Upper lobe of left lung (tissue), 6 donors: ENCODE measurements around the gene ETS1. TPM values are rescaled to one million over a fixed set of nuclear protein-coding genes. Genes with fewer than 3 reads are reported as not detected.

Experiments used
- ATAC-seq, 2 donors: fragments of 200-7000 bp; cut with Tn5 transposase; one replicate each; pipeline ENCODE4 v1.9.1; 2022; ENCODE audit warnings: mild to moderate bottlenecking in 2 of 2, moderate library complexity in 2 of 2; ENCODE audit not compliant: low FRiP score in 2 of 2
- DNase-seq, 2 donors: peaks; one replicate each; pipeline ENCODE4 v3.0.0-alpha.2; 2019 to 2020
- H3K27ac ChIP-seq, 4 donors: fragments of 200-600 bp; sonication (generic); one replicate each; pipeline ENCODE4 v1.5.1; 2016 to 2019
- H3K27me3 ChIP-seq, 4 donors: fragments of 200-600 bp; sonication (generic); one replicate each; pipeline ENCODE4 v1.5.1; 2017 to 2019
- H3K36me3 ChIP-seq, 4 donors: fragments of 200-600 bp; sonication (generic); one replicate each; pipeline ENCODE4 v1.5.1; 2016 to 2019
- H3K4me1 ChIP-seq, 4 donors: fragments of 200-600 bp; sonication (generic); one replicate each; pipeline ENCODE4 v1.5.1; 2018 to 2019
- H3K4me3 ChIP-seq, 4 donors: fragments of 200-600 bp; sonication (generic); one replicate each; pipeline ENCODE4 v1.5.1; 2017 to 2019; ENCODE audit warnings: mild to moderate bottlenecking in 2 of 4, moderate library complexity in 1 of 4
- H3K9me3 ChIP-seq, 4 donors: fragments of 200-600 bp; sonication (generic); one replicate each; pipeline ENCODE4 v1.5.1; 2018 to 2019
- CTCF ChIP-seq, 6 experiments: fragments of 450-650 bp in 4 of 6; fragments of 200-600 bp in 2 of 6; sonication (generic) in 2 of 6; IDR thresholded peaks; one replicate each; pipeline ENCODE4 v1.5.1; 2016 to 2019; ENCODE audit warnings: antibody characterized with exemption in 6 of 6
- EP300 ChIP-seq, 4 donors: sonication (generic); formaldehyde crosslinking; IDR thresholded peaks; one replicate each; pipeline ENCODE4 v1.5.1; 2017; ENCODE audit warnings: antibody characterized with exemption in 4 of 4, control low read depth in 2 of 4
- POLR2A ChIP-seq, 4 donors: fragments of 450-650 bp; IDR thresholded peaks; one replicate each; pipeline ENCODE4 v1.5.1; 2016 to 2017; ENCODE audit warnings: antibody characterized with exemption in 4 of 4, mild to moderate bottlenecking in 2 of 4
- POLR2AphosphoS5 ChIP-seq, 2 donors: sonication (generic); formaldehyde crosslinking; IDR thresholded peaks; one replicate each; pipeline ENCODE4 v1.5.1; 2017; ENCODE audit warnings: antibody characterized with exemption in 2 of 2
- WGBS, 2 donors: methylation state at CpG; one replicate each; pipeline ENCODE4 v1.1.5; 2017 to 2018; 5-methylcytosine and 5-hydroxymethylcytosine counted together
- total RNA-seq, 6 donors: library from RNA; depleted of rRNA in 4 of 6; stranded (reverse); fragments of >200 nt in 4 of 6; gene quantifications; one replicate each; pipeline versions ENCODE4 v1.1.0 to v1.2.1, GENCODE V29; 2016 to 2021
- donor health status: DM: no; HTN: no; CAD: no; lungs with moderate emphysema.
- donor health status: DM: no; HTN: yes; CAD: no; lungs with severe emphysema.

ETS1 gene
- total RNA-seq, 6 donors from 2014 or later = 29.3 to 107 (median 79.0) TPM

DNA sequence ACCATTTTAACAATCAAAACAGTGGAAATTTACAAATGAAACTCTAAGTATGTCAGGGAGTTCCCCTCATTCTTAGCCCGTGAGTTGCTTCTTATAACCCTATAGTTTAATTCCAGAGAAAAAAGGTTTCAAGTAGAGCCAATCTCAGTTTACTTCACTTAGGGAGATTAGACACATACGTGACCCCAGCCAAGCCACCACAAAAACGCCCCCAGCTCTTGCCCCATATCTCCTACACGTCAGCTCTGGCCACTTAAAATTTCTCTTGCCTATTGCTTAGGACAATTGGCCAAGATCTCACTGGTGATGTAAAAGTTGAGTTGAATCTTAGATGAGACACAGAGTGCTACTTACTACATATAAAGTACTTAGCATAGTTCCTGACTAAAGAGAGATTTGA lies 166.4 kb downstream of the ETS1 start:
- H3K9me3 ChIP-seq = no peaks in the 10 kb centered on the region
- no peak for DNase-seq
- 55 to 72% methylated on average over 4 of the region's 4 CpGs for WGBS, 2 donors
- ATAC-seq = no peak
- H3K27me3 ChIP-seq = no peaks in the 10 kb centered on the region
- H3K4me3 ChIP-seq = no peak overlapping the region
- H3K27ac ChIP-seq = no peak overlapping the region
- H3K4me1 ChIP-seq = peaks cover 5 to 19% (median 13%) of the 10 kb centered on the region in 4 donors
- TF ChIP-seq POLR2AphosphoS5 (IDR thresholded peaks at IDR 0.05) = no peak
- TF ChIP-seq EP300 (IDR thresholded peaks at IDR 0.05) = no peak
- no peak for TF ChIP-seq POLR2A (IDR thresholded peaks at IDR 0.05)
- no peaks in the 10 kb centered on the region for H3K36me3 ChIP-seq

GRCh38 chr11:128420265-128420664 lies 167.1 kb downstream of the ETS1 start:
- no peaks in the 10 kb centered on the region for H3K36me3 ChIP-seq
- ATAC-seq = no peak
- peaks cover 5 to 19% (median 11%) of the 10 kb centered on the region in 4 donors for H3K4me1 ChIP-seq
- H3K9me3 ChIP-seq = no peaks in the 10 kb centered on the region
- DNase-seq = no peak
- no peak overlapping the region for H3K27ac ChIP-seq
- H3K27me3 ChIP-seq = no peaks in the 10 kb centered on the region
- TF ChIP-seq EP300 (IDR thresholded peaks at IDR 0.05) (no peak), POLR2AphosphoS5 (IDR thresholded peaks at IDR 0.05) (no peak), POLR2A (IDR thresholded peaks at IDR 0.05) (no peak)
- H3K4me3 ChIP-seq = no peak overlapping the region
- WGBS, 2 donors = 93 to 94% methylated on average over 4 of the region's 4 CpGs

DNA sequence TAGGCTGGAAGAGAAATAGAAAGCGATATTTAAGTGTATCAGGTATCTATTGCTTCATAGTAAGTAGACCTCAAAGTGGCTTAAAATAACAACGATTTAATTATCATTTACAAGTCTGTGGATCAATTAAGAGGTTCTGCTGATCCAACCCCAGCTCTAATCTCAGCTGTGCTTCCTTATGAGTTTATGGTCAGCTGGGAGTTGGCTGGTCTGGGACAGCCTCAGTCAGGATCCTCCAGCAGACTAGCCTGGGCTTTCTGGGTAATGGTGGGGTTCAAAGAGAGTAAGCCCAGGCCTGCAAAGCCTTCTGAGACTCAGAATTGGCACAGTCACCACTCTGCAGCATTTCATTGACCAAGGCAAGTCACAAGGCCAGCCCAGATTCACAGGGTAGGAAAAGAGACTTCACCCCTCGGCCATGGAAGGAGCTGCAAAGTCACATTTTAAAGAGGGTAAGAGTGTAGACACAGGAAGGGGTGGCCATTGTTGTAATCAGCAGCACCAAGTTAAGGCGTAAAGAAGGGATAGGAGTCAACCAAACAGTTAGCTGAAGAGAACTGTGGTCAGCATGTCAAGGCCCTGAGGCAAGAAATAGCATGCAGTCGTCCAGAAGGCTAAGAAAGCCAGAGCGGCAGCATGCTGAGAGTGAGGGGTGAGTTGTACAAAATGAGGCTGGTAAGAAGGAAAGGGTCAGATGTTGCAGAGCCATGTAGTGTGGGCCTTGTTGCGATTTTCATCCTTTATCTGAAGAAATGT lies 168.2 kb downstream of the ETS1 start:
- no peak for TF ChIP-seq POLR2A (IDR thresholded peaks at IDR 0.05)
- no peak for TF ChIP-seq CTCF (IDR thresholded peaks at IDR 0.05)
- DNase-seq (no peak), ATAC-seq (no peak)
- WGBS, 2 donors = 95 to 96% methylated on average over 7 of the region's 7 CpGs
- Histone ChIP-seq H3K4me1 (peaks cover under 1 to 9% (median 5%) of the 10 kb centered on the region in 4 donors), H3K36me3 (no peaks in the 10 kb centered on the region), H3K27ac (no peak overlapping the region), H3K27me3 (no peaks in the 10 kb centered on the region), H3K4me3 (no peak overlapping the region), H3K9me3 (no peaks in the 10 kb centered on the region)

DNA sequence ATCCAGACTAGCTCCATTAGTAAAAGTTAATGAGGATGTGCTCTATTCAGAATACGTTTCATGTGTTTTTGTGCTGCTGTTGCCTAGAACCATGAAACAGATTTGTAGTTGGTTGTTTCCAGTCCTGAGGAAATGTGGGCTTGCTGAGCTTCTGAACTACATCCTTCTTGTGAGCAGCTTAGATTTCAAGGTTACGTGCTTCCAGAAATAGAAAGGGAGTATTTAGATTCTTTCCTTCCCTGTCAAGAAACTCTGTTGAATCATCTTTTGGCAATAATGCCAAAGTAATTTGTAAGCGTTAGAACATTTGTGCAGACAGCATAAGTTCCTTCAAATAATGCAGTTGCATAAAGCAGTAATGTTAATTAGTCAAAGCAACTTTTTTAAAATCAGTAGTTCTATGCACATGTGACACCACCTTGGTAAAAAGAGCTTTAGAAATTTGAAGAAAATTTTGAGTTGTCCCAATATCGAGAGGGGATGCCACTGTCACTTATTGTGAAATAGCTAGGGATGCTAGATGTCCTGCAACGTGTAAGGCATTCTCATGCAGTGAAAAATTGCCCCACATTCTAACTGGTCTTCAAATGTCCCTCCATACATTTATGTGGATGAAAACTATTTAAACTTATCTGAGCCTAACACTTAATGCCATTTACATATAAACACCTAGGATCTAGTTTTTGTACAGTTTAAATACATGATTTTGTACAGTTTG lies 169.6 kb downstream of the ETS1 start:
- Histone ChIP-seq H3K9me3 (no peaks in the 10 kb centered on the region), H3K4me3 (no peak overlapping the region), H3K4me1 (peaks cover 0 to 4% (median 0%) of the 10 kb centered on the region in 4 donors), H3K27me3 (no peaks in the 10 kb centered on the region), H3K36me3 (no peaks in the 10 kb centered on the region), H3K27ac (peak overlapping the region in 1 of 4 donors; percentile 67)
- peak in 1 of 2 donors; percentile 68 for ATAC-seq
- WGBS, 2 donors = 58 to 64% methylated on average over 5 of the region's 5 CpGs
- no peak for TF ChIP-seq POLR2A (IDR thresholded peaks at IDR 0.05)
- no peak for TF ChIP-seq EP300 (IDR thresholded peaks at IDR 0.05)
- no peak for TF ChIP-seq POLR2AphosphoS5 (IDR thresholded peaks at IDR 0.05)
- TF ChIP-seq CTCF (IDR thresholded peaks at IDR 0.05) = no peak
- DNase-seq = no peak

GRCh38 chr11:128416976-128417375 lies 170.4 kb downstream of the ETS1 start:
- WGBS, 2 donors = 80 to 82% methylated on average over 1 of the region's 1 CpG
- no peak for DNase-seq
- ATAC-seq = no peak
- no peaks in the 10 kb centered on the region for H3K36me3 ChIP-seq
- no peaks in the 10 kb centered on the region for H3K27me3 ChIP-seq
- TF ChIP-seq EP300 (IDR thresholded peaks at IDR 0.05) = no peak
- no peak for TF ChIP-seq POLR2AphosphoS5 (IDR thresholded peaks at IDR 0.05)
- no peak for TF ChIP-seq CTCF (IDR thresholded peaks at IDR 0.05)
- TF ChIP-seq POLR2A (IDR thresholded peaks at IDR 0.05) = no peak
- H3K9me3 ChIP-seq = no peaks in the 10 kb centered on the region
- no peak overlapping the region for H3K4me3 ChIP-seq
- H3K27ac ChIP-seq = peak overlapping the region in 1 of 4 donors; percentile 67
- peaks cover 0 to 3% (median under 1%) of the 10 kb centered on the region in 4 donors for H3K4me1 ChIP-seq
